Loucy (cell line): ENCODE data around the gene ZC3H18.

Source experiments
- CTCF ChIP-seq: fragments of 200-600 bp; sonication (generic); conservative IDR thresholded peaks from 2 replicates; pipeline ENCODE4 v1.5.1; 2014; ENCODE audit warnings: mild to moderate bottlenecking, antibody characterized with exemption, low read length
- EZH2phosphoT487 ChIP-seq: fragments of 200-600 bp; IDR thresholded peaks from 2 replicates; pipeline ENCODE4 v1.6.1; 2018; ENCODE audit warnings: antibody characterized with exemption, mild to moderate bottlenecking, moderate library complexity, borderline replicate concordance

GRCh38 chr16:88665148-88665547, 94.9 kb downstream of the ZC3H18 start:
- no peak for TF ChIP-seq EZH2phosphoT487
- no peak for TF ChIP-seq CTCF
